Upper lobe of left lung (tissue), 4 donors: Measurements from ENCODE around the gene KIRREL3.

ENCODE experiments used
- POLR2A ChIP-seq, 4 donors: fragments of 450-650 bp; IDR thresholded peaks; one replicate each; pipeline ENCODE4 v1.5.1; 2016 to 2017; ENCODE audit warnings: antibody characterized with exemption in 4 of 4, mild to moderate bottlenecking in 2 of 4
- TF ChIP-seq, protein P1 (sequence below), 6 experiments: fragments of 450-650 bp in 4 of 6; fragments of 200-600 bp in 2 of 6; sonication (generic) in 2 of 6; IDR thresholded peaks; one replicate each; pipeline ENCODE4 v1.5.1; 2016 to 2019; ENCODE audit warnings: antibody characterized with exemption in 6 of 6

DNA sequence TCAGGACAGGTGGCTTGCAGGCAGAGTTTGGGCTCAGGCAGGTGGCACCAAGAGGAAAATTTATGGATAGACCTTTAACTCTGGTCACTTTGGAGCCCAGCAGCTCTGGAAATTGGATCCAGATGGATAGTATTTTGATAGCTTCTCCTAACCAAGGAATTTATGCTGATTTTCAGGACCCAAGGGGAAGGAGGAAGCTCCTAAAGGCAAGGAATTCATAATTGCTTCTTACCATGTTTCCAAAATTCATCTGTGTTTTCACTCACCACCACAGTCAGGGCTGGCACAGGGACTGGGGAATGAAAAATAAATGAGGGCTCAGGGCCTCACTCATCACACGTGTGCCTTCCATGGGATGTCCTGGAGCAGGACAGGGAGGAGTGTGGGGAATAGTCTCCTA is 327.3 kb downstream of the KIRREL3 start:
- TF ChIP-seq, protein P1, sequence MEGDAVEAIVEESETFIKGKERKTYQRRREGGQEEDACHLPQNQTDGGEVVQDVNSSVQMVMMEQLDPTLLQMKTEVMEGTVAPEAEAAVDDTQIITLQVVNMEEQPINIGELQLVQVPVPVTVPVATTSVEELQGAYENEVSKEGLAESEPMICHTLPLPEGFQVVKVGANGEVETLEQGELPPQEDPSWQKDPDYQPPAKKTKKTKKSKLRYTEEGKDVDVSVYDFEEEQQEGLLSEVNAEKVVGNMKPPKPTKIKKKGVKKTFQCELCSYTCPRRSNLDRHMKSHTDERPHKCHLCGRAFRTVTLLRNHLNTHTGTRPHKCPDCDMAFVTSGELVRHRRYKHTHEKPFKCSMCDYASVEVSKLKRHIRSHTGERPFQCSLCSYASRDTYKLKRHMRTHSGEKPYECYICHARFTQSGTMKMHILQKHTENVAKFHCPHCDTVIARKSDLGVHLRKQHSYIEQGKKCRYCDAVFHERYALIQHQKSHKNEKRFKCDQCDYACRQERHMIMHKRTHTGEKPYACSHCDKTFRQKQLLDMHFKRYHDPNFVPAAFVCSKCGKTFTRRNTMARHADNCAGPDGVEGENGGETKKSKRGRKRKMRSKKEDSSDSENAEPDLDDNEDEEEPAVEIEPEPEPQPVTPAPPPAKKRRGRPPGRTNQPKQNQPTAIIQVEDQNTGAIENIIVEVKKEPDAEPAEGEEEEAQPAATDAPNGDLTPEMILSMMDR (IDR thresholded peaks at IDR 0.05) = no peak
- TF ChIP-seq POLR2A (IDR thresholded peaks at IDR 0.05) = no peak
